Central memory CD8-positive, alpha-beta T cell (primary cell): Measurements from ENCODE around the gene SULT1C2.
"Not testable (repeated sequence)": the region's sequence is repeated elsewhere in the genome, so short reads cannot be mapped to it uniquely, and the experiment has no call there.

Source experiments
- ATAC-seq: fragments of 150-1000 bp; cut with Tn5 transposase; replicated peaks from 2 replicates; pipeline ENCODE4 v1.10.0; 2022; ENCODE audit warnings: mild to moderate bottlenecking, moderate FRiP score, moderate number of reproducible peaks; ENCODE audit not compliant: poor library complexity, severe bottlenecking; ENCODE audit errors: extremely low read depth
- DNase-seq, 2 donors: peaks; one replicate each; pipeline ENCODE4 v3.0.0; 2021; ENCODE audit warnings: low spot score in 2 of 2
- H3K27ac Mint-ChIP-seq: one replicate; pipeline ENCODE4 v1.8.0; 2022; ENCODE audit warnings: low read depth, mild to moderate bottlenecking, moderate library complexity, mixed read lengths
- H3K27me3 Mint-ChIP-seq: one replicate; pipeline ENCODE4 v1.8.0; 2022; ENCODE audit warnings: mixed read lengths
- H3K36me3 Mint-ChIP-seq: one replicate; pipeline ENCODE4 v1.8.0; 2022; ENCODE audit warnings: mild to moderate bottlenecking, moderate library complexity, mixed read lengths; ENCODE audit not compliant: insufficient read depth
- H3K4me1 Mint-ChIP-seq: one replicate; pipeline ENCODE4 v1.8.0; 2022; ENCODE audit warnings: mixed read lengths
- H3K4me3 Mint-ChIP-seq: one replicate; pipeline ENCODE4 v1.8.0; 2022; ENCODE audit warnings: mild to moderate bottlenecking, moderate library complexity, mixed read lengths
- H3K9me3 Mint-ChIP-seq: one replicate; pipeline ENCODE4 v1.8.0; 2022; ENCODE audit warnings: mixed read lengths

SULT1C2 gene

GRCh38 chr2:108345951-108346350, 57.3 kb downstream of the SULT1C2 start:
- no peak for ATAC-seq
- Mint-ChIP-seq H3K4me3 (no peak overlapping the region), H3K27ac (no peak overlapping the region), H3K4me1 (no peaks in the 10 kb centered on the region), H3K27me3 (peaks cover 34% of the 10 kb centered on the region), H3K9me3 (no peaks in the 10 kb centered on the region), H3K36me3 (no peaks in the 10 kb centered on the region)
- DNase-seq: no peak

GRCh38 chr2:108346827-108347226, 58.1 kb downstream of the SULT1C2 start:
- DNase-seq (no peak), ATAC-seq (no peak)
- Mint-ChIP-seq H3K27ac (no peak overlapping the region), H3K4me1 (no peaks in the 10 kb centered on the region), H3K27me3 (peaks cover 26% of the 10 kb centered on the region), H3K9me3 (no peaks in the 10 kb centered on the region), H3K4me3 (no peak overlapping the region), H3K36me3 (no peaks in the 10 kb centered on the region)

- H3K36me3 Mint-ChIP-seq: no peaks in the 10 kb centered on the region
- no peak overlapping the region for H3K4me3 Mint-ChIP-seq
- no peak for ATAC-seq
- no peaks in the 10 kb centered on the region for H3K4me1 Mint-ChIP-seq
- no peaks in the 10 kb centered on the region for H3K9me3 Mint-ChIP-seq
- H3K27me3 Mint-ChIP-seq: peaks cover 26% of the 10 kb centered on the region
- no peak for DNase-seq
- H3K27ac Mint-ChIP-seq: no peak overlapping the region
These were observed 59.1 kb downstream of the SULT1C2 start for GRCh38 chr2:108347786-108348185.

- H3K4me1 Mint-ChIP-seq: no peaks in the 10 kb centered on the region
- H3K36me3 Mint-ChIP-seq: peaks cover under 1% of the 10 kb centered on the region
These were observed 60.3 kb downstream of the SULT1C2 start for GRCh38 chr2:108348816-108349570.

GRCh38 chr2:108349571-108349928, 60.9 kb downstream of the SULT1C2 start:
- peaks cover 2% of the 10 kb centered on the region for H3K36me3 Mint-ChIP-seq
- no peak for DNase-seq
- no peaks in the 10 kb centered on the region for H3K9me3 Mint-ChIP-seq
- H3K4me1 Mint-ChIP-seq: no peaks in the 10 kb centered on the region
- peaks cover 9% of the 10 kb centered on the region for H3K27me3 Mint-ChIP-seq
- no peak for ATAC-seq
- no peak overlapping the region for H3K4me3 Mint-ChIP-seq
- H3K27ac Mint-ChIP-seq: no peak overlapping the region

More at GRCh38 chr2:108348816-108349570, 60.3 kb downstream of the SULT1C2 start:
- ATAC-seq (no peak), DNase-seq (no peak)
- Mint-ChIP-seq H3K27ac (no peak overlapping the region), H3K9me3 (no peaks in the 10 kb centered on the region), H3K27me3 (peaks cover 14% of the 10 kb centered on the region), H3K4me3 (no peak overlapping the region)

- Mint-ChIP-seq H3K36me3 (peaks cover 3% of the 10 kb centered on the region), H3K4me3 (no peak overlapping the region), H3K27ac (no peak overlapping the region)
These were observed 63.2 kb downstream of the SULT1C2 start for GRCh38 chr2:108351889-108352288.

GRCh38 chr2:108354136-108354535, 65.4 kb downstream of the SULT1C2 start:
- ATAC-seq (no peak), DNase-seq (no peak)
- Mint-ChIP-seq H3K4me1 (no peaks in the 10 kb centered on the region), H3K4me3 (no peak overlapping the region), H3K36me3 (peaks cover 3% of the 10 kb centered on the region), H3K9me3 (no peaks in the 10 kb centered on the region), H3K27ac (no peak overlapping the region), H3K27me3 (peaks cover 18% of the 10 kb centered on the region)

More at GRCh38 chr2:108351889-108352288, 63.2 kb downstream of the SULT1C2 start:
- no peaks in the 10 kb centered on the region for H3K9me3 Mint-ChIP-seq
- ATAC-seq (no peak), DNase-seq (no peak)
- no peaks in the 10 kb centered on the region for H3K4me1 Mint-ChIP-seq
- peaks cover 9% of the 10 kb centered on the region for H3K27me3 Mint-ChIP-seq

- Mint-ChIP-seq H3K27ac (no peak overlapping the region), H3K4me1 (no peaks in the 10 kb centered on the region), H3K36me3 (peaks cover 3% of the 10 kb centered on the region), H3K4me3 (no peak overlapping the region), H3K27me3 (peaks cover 38% of the 10 kb centered on the region), H3K9me3 (no peaks in the 10 kb centered on the region)
- DNase-seq (no peak), ATAC-seq (no peak)
These were observed 67.4 kb downstream of the SULT1C2 start for GRCh38 chr2:108355906-108356734.

- ATAC-seq, H3K4me3 Mint-ChIP-seq, H3K27ac Mint-ChIP-seq, H3K9me3 Mint-ChIP-seq, H3K36me3 Mint-ChIP-seq, DNase-seq, H3K4me1 Mint-ChIP-seq: not testable (repeated sequence)
- peaks cover 50% of the 10 kb centered on the region for H3K27me3 Mint-ChIP-seq
These were observed 70.6 kb downstream of the SULT1C2 start for GRCh38 chr2:108359336-108359735.
